GM10266 (cell line): ENCODE data around the gene CBR1.

ENCODE experiments used
- DNase-seq: peaks from one replicate; pipeline ENCODE4 v3.0.0; 2012; ENCODE audit errors: extremely low spot score
- TF ChIP-seq, protein P1 (sequence below): IDR thresholded peaks from 2 replicates; pipeline ENCODE4 v1.5.1; 2012; ENCODE audit warnings: mild to moderate bottlenecking, low read depth; ENCODE audit not compliant: control insufficient read depth, insufficient read depth; ENCODE audit errors: missing control alignments

Gene CBR1

DNA sequence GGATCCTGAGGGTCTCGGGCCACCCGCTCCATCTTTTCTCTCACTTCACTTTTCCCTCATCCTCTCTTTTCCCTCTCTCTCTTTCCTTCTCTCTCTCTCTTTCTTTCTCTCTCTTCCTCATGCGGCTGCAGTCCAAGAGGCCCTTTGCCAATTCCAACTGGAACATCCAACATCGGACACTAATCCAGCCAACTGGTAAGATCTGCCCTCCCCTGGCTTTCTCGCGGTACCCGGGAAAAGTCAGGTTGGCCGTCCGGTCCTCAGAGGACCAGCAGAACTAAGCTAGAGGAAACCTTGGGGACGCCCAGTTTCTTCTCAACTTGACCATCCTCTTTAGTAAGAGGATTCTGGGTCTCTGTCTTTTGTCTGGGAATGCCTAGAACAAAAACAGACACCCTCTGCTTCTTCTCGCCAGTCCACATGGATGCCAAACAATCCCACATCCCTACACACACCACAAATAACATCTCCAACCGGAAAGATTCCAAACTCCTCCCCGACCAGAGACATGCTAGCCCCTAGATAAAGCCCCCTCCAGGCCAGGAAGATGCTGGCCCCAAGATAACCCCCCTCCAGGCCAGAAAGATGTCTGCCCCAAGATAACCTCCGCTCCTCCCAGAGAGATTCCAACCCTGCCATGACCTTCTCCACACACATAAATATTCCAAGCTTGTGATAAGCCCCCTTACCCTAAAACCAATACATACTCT lies 6.3 kb upstream of the CBR1 start:
- TF ChIP-seq, protein P1, sequence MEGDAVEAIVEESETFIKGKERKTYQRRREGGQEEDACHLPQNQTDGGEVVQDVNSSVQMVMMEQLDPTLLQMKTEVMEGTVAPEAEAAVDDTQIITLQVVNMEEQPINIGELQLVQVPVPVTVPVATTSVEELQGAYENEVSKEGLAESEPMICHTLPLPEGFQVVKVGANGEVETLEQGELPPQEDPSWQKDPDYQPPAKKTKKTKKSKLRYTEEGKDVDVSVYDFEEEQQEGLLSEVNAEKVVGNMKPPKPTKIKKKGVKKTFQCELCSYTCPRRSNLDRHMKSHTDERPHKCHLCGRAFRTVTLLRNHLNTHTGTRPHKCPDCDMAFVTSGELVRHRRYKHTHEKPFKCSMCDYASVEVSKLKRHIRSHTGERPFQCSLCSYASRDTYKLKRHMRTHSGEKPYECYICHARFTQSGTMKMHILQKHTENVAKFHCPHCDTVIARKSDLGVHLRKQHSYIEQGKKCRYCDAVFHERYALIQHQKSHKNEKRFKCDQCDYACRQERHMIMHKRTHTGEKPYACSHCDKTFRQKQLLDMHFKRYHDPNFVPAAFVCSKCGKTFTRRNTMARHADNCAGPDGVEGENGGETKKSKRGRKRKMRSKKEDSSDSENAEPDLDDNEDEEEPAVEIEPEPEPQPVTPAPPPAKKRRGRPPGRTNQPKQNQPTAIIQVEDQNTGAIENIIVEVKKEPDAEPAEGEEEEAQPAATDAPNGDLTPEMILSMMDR, result no peak
- DNase-seq, result no peak

DNA sequence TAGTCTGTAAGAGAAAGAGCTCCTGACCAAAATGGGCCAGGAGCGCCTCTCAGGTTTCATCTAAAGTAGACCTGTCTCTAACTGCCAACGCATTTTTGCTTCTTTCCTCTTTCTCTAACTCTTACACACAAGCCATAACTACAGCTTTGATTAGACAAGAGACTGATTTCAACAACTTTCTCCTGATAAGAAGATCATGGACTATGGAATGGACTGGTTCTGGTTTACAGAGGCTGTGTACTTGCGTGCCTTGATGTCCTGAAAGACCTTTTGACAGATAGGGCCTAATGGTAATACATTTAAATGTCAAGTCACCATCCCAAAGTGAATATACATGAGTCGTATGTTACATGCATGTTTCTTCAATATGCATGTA lies 5.8 kb upstream of the CBR1 start:
- no peak for DNase-seq
- TF ChIP-seq, protein P1, result no peak

DNA sequence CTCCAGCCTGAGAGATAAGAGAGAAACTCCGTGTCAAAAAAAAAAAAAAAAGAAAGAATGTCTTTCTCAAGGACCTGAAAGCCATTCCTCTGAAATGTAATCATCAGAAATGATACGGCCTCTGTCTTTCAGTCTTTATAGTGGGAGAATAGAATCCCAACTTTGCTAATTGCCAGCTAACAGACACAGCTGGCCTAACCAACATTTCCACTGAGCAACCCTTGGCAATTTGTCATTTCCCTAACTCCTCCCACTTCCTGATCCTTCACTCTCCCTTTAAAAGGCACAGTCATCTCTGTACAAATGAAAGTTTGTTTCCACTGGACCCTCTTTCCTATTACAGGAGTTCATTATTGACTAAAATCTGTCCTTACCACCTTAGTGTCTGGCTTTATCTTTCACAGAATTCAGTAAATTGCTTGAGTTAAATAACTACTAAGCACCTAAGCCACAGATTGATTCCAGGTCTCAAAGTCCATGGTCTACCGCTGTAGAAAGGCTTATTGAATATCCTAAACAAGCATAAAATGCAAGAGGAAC lies 4.3 kb upstream of the CBR1 start:
- TF ChIP-seq, protein P1, result no peak
- DNase-seq, result no peak

DNA sequence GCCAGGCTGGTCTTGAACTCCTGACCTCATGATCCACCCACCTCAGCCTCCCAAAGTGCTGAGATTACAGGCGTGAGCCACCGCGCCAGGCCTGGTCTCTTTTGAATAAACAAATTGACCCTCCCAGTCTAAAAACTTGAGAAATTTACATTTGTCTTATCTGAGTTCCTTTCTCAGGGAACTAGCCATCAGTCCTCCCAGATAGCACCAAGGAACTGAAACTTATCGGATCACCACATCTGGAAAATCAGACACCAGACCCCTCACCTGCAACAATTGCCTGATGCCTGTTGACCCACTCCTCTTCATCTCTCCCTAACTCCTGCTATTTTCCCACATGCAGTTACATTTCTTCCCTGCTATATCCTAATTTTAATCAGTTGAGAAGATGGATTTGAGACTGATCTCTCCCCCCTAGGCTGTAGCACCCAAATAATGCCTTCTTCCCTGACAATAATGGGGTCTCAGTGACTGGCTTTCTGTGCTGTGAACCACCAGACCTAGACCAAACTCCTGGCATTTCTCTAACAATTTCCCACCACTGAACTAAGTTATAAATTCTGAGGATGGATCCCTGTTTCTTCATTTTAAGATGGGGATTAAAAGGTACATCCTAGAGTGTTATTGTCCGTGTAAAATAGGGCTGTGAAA lies 951 bp upstream of the CBR1 start:
- no peak for DNase-seq
- TF ChIP-seq, protein P1, result no peak

DNA sequence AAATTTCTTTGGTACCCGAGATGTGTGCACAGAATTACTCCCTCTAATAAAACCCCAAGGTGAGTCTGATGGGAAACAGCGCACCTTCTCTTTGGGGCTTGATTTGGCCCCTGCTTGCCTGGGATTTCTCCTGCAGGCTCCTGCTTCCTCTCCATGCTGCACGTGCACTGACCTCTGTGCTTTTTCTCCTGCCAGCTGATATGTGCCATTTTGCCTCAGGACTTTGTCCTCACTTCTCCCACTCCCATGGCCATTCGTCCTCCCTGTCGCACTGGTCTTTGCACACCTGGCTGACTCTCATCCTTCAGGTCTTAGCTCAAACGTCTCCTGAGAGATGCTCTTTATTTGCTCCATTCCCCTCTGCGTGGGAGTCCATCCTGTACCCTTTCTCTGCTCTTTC lies 1.2 kb downstream of the CBR1 start:
- TF ChIP-seq, protein P1, result no peak
- no peak for DNase-seq

GRCh38 chr21:36072453-36073162 lies 2.8 kb downstream of the CBR1 start:
- TF ChIP-seq, protein P1, result no peak
- no peak for DNase-seq
